GM19463 (cell line): ENCODE measurements around the gene ERMN.
"Not testable (repeated sequence)": the region's sequence is repeated elsewhere in the genome, so short reads cannot be mapped to it uniquely, and the experiment has no call there.

ENCODE experiments used
- ATAC-seq: cut with Tn5 transposase; IDR thresholded peaks from one replicate; pipeline ENCODE4 v1.9.1; 2021; ENCODE audit warnings: mild to moderate bottlenecking, moderate library complexity; ENCODE audit not compliant: unreplicated experiment

Gene ERMN

DNA sequence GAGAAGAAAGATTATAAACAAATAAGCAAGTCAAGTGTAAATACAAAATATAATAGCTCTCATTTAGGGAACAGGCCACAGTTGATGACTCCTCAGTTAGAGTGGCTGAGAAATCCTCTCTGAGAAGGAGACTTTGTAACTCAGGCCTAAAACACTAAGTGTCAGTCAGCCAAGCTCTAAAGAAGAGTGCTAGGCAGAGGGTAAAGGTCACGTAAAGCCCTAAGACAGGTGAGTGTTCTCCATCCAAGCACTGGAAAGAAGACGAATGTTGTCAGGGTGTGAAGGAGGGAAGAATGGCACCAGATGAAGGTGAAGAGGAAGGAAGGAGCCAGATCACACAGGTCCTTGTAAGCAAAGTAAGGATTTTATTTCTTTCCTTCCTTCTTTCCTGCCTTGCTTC, 24.3 kb downstream of the ERMN start:
- ATAC-seq, result no peak

DNA sequence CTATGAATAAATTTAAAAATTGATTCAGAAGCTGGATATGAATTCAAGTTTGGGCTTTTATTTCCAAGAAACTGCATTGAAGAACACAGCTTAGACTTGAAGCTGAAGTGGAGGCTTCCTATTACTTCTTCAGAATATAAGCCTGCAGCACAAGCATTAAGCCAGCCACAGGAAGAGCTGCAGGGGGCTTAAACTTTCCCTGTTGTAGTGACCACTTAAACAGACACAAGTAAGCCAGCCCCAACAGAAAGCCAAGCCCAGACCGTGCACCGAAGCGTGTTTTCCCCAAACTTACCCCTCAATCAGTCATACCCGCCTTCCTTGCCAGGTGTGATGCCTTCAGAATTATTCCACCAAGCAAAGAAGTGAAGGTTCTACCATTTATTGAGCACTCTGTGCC, 28.7 kb downstream of the ERMN start:
- ATAC-seq, result no peak

DNA sequence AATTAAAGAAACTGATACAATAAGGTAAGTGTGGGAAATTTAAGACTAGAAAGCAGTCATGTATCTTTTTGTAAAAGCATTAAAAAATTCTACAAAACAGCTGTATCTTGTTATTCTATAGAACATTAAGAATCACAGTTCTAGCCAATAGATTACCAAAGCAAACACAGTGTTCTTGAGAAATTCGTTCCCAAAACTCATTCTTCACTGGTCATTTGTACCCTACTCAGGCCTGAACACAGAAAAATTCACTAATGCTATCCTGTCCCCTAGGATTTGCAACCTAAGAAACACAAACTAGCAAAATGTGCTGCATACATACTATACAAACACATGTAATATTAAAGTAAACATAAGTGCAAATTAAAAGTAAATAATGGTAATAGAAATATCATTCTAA, 29.1 kb downstream of the ERMN start:
- no peak for ATAC-seq

DNA sequence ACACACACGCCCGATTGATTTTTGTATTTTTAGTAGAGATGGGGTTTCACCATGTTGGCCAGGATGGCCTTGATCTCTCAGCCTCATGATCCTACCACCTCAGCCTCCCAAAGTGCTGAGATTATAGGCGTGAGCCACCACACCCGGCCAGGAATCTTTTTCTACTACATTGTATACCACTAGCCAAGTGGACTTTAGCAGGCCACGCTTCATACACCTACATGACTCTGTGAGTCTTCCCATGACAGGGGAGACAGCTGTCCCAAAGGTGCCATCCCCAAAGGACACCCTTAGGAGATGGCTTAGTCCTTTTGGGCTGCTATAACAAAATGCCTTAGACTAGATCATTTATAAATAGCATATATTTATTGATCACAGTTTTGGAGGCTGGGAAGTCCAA, 32.8 kb downstream of the ERMN start:
- ATAC-seq, result no peak

DNA sequence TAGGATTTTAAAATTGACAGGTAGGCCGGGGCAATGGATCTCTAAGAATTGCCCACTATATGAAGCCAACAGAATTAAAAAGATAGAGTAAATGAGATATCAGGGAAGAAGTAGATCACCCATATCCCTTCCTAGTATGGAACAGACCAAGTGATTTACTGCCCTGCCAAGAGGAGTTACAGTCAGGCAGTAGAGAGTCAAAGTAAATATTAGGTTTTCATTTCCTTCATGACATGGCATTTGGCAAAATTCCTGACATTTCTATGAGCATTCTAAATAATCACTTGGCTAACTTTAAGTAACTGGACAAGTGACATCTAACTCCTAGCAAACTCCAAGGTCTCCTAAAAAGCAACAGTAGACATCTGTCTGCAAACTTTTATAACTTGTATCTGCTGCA, 34.6 kb downstream of the ERMN start:
- ATAC-seq, result no peak

DNA sequence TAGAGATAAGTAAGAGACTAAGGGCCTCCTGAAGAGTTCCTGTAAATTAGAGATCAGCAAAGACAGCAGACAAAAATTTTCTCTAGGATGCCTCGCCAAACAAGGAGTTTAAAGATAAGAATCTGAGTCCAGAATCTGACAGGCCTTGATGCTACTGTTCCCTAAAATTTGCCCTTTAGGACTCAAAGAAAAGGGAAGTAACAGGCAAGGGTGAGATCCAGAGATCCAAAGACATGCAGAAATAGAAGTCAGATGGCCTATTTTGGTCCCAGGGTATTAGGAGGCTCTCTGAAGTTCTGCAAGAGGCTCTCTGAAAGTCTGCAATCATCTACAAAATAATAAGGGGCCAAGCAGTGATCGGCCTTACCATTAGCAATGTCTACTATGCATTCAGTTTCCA, 35.1 kb downstream of the ERMN start:
- ATAC-seq, result no peak

DNA sequence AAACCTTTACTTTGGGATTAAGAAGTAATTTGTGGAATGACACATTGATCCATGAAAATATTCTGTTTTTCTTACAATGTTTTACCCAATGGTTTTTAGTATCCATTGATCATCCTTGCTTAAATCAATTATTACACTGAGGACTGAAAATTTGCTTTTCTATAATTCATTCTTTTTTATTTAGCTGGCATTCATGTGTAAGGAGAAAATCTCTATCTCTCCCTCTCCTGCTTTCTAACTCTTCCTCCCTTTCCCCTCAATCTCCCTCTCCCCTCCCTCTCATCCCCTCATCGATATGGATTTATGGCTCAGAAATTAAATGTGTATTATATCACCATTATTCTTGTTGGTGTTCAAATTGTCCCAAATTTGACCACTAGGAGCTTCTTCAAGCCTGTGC, 38.5 kb downstream of the ERMN start:
- no peak for ATAC-seq

DNA sequence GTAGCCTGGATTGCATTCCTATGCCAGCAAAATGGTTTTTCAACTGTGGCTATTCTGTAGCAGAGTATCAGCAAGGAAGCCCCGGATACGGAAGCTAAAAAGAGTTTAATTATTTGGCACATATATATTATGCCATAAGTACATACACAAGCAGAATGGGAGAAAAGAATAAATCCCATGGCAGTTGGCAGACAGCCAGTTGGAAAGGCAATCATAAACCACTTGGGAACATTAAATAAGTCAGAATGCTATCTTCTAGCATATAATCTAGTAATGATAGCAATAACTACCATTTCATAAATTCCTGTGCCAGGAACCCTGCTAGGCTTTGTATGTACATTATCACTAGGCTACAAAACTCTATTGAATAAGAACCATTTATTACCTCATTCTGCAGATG, 42.2 kb downstream of the ERMN start:
- no peak for ATAC-seq

DNA sequence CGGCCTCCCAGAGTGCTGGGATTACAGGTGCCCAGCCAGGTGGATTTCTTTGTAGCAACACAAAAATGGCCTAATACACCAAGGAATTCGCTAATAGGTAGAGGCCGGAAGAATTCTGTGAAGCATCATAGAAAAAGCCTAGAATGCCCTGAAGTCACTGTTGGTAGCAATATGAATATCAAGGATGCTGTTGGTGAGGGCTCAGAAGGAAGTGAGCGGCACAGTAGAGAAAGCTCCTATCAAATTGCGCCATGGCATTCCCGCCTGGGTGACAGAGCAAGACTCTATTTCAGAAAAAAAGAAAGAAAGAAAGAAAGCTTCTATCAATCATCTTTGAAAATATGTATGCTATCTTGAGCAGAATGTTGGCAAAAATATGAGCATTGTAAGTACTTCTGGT, 44.3 kb downstream of the ERMN start:
- no peak for ATAC-seq

DNA sequence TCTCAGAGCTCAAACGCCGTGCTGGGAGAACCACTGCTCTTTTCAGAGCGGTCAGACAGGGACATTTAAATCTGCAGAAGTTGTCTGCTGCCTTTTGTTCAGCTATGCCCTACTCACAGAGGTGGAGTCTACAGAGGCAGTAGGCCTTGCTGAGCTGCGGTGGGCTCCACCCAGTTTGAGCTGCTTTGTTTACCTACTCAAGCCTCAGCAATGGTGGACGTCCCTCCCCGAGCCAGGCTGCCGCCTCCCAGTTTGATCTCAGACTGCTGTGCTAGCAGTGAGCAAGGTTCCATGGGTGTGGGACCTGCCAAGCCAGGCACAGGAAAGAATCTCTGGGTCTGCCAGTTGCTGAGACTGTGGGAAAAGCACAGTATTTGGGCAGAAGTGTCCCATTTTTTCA, 46.3 kb downstream of the ERMN start:
- ATAC-seq, result not testable (repeated sequence)

DNA sequence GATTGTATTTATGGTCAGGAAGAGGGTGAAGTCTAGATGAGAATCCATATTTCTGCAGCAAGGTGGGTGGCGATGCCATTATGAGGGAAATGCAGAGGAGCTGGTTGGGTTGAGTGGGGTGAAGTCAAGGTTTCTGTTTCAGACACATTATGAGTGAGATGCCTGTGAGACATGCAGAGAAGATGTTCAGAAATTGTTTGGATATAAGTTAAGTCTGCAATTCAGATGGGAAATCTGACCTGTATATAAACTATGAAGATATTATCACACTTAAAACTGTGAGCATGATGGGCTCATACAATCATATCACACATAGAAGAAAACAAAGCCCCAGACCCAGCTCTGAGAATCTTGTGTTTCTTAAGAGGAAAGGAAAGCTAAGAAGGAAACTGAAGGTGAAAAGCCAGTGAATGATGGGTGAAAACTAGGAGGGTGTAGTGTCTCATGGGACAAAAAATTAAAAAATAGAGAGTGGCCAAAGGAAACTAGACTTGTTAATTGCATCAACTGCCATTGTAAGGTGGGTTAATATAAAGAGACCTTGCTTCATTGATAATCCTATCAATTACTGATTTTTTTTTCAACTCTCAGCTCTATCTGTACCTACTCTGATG, 53.9 kb downstream of the ERMN start:
- no peak for ATAC-seq

DNA sequence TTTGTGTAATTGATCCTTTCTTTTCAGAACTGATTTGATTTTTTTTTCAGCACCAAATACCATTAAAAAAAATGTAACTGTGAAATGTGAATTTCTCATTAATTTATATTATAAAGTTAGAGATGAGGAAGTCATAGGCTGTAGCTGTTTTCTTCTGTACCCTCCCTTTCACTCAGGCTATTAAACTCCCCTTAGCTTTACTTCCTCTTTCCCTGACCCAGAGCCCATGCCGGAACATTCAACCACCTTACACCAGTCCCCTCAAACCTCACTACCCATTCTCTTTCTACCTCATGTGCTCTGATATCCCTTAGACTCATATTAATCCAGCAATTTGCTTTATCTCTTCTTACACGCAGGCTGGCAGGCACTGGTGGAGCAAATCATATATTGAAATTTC, 55.7 kb downstream of the ERMN start:
- ATAC-seq, result no peak

DNA sequence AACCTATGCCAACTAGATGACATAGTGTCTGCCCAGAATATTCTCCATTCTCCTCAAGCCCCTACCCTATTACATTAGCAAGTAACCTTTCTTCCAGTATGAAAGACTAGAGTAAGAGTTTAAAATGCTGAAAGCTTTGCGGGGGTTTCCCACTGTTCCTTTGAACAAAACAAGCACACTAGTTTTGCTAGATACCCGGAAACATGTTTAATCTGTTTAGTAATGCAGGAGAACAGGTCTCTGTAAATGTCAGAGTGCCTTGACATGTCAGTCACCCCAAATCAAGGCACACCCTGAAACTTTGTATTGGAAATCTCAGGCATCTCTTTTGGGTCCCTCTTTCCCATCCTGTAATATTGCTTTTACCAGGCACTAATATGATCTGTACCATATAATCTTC, 56.6 kb downstream of the ERMN start:
- no peak for ATAC-seq
